Gastrocnemius medialis (tissue), 4 donors: ENCODE measurements around the gene GPR87. TPM values are rescaled to one million over a fixed set of nuclear protein-coding genes. Genes with fewer than 3 reads are reported as not detected.

Experiments
- ATAC-seq, 2 donors: fragments of 150-250 bp; one replicate each; pipeline ENCODE4 v1.9.1; 2016
- DNase-seq, 2 donors: peaks; one replicate each; pipeline ENCODE4 v3.0.0-alpha.2; 2019
- H3K27ac ChIP-seq, 4 donors: fragments of 200-600 bp; sonication (generic); 1 replicate in 1 of 4; 2 replicates in 3 of 4; pipeline ENCODE4 v1.5.1; 2016 to 2018; ENCODE audit warnings: mild to moderate bottlenecking in 2 of 4, moderate library complexity in 1 of 4
- H3K27me3 ChIP-seq, 3 donors: fragments of 200-600 bp; sonication (generic) in 2 of 3; 1 replicate in 1 of 3; 2 replicates in 2 of 3; pipeline versions ENCODE4 v1.5.1 to v1.6.0; 2016 to 2019; ENCODE audit warnings: mild to moderate bottlenecking in 1 of 3, moderate library complexity in 1 of 3
- H3K36me3 ChIP-seq, 2 donors: fragments of 200-600 bp; sonication (generic) in 1 of 2; one replicate each; pipeline ENCODE4 v1.5.1; 2017 to 2018
- H3K4me1 ChIP-seq, 2 donors: fragments of 200-600 bp; sonication (generic) in 1 of 2; one replicate each; pipeline ENCODE4 v1.5.1; 2016 to 2017; ENCODE audit warnings: mild to moderate bottlenecking in 2 of 2
- H3K4me3 ChIP-seq, 4 donors: fragments of 200-600 bp; sonication (generic) in 3 of 4; 1 replicate in 1 of 4; 2 replicates in 3 of 4; pipeline ENCODE4 v1.5.1; 2016 to 2019; ENCODE audit warnings: mild to moderate bottlenecking in 2 of 4
- H3K9me3 ChIP-seq, 3 donors: fragments of 200-600 bp; sonication (generic) in 2 of 3; 1 replicate in 1 of 3; 2 replicates in 2 of 3; pipeline ENCODE4 v1.5.1; 2016 to 2019
- CTCF ChIP-seq, 5 experiments: fragments of 450-650 bp in 3 of 5; fragments of 200-600 bp in 2 of 5; sonication (generic) in 2 of 5; IDR thresholded peaks in 4 of 5; conservative IDR thresholded peaks in 1 of 5; 1 replicate in 4 of 5; 2 replicates in 1 of 5; pipeline ENCODE4 v1.5.1; 2016 to 2019; ENCODE audit warnings: antibody characterized with exemption in 5 of 5, mild to moderate bottlenecking in 3 of 5, moderate library complexity in 3 of 5
- POLR2A ChIP-seq, 2 donors: fragments of 450-650 bp; IDR thresholded peaks; one replicate each; pipeline ENCODE4 v1.6.1; 2017; ENCODE audit warnings: antibody characterized with exemption in 2 of 2, mild to moderate bottlenecking in 2 of 2, moderate library complexity in 2 of 2
- in situ Hi-C, 4 donors: fragments of 200-750 bp; cut with MboI; loops; one replicate each; pipeline versions ENCODE4 v1.15.0 to v1.8.0; 2017; ENCODE audit warnings: low sequenced_read_pairs in 4 of 4
- intact Hi-C: fragments of 100-400 bp; cut with DNase I; formaldehyde crosslinking; loops from one replicate; pipeline ENCODE4 v1.15.1; 2023; ENCODE audit warnings: low total_unique reads
- total RNA-seq, 4 donors: library from RNA; depleted of rRNA; stranded (reverse); fragments of >200 nt; gene quantifications; one replicate each; pipeline versions ENCODE4 v1.1.0 to v1.2.3, GENCODE V29; 2016

GPR87 gene
- total RNA-seq, 4 donors from 2014 or later, result not detected

- Histone ChIP-seq H3K4me3 (no peak overlapping the region), H3K9me3 (no peaks in the 10 kb centered on the region), H3K36me3 (no peaks in the 10 kb centered on the region), H3K4me1 (no peaks in the 10 kb centered on the region), H3K27ac (no peak overlapping the region), H3K27me3 (no peaks in the 10 kb centered on the region)
- intact Hi-C loops (no loop called here), in situ Hi-C loops (no loop called here)
- DNase-seq, result no peak
- no peak for TF ChIP-seq CTCF (IDR thresholded peaks at IDR 0.05 in 4 of 5, conservative IDR thresholded peaks at IDR 0.05 in 1 of 5)
- TF ChIP-seq POLR2A (IDR thresholded peaks at IDR 0.05), result no peak
- no peak for ATAC-seq
These were observed 3.5 kb upstream of the GPR87 start for GRCh38 chr3:151320131-151320530.

- in situ Hi-C loops (no loop called here), intact Hi-C loops (no loop called here)
- no peak overlapping the region for H3K27ac ChIP-seq
- TF ChIP-seq CTCF (IDR thresholded peaks at IDR 0.05 in 4 of 5, conservative IDR thresholded peaks at IDR 0.05 in 1 of 5), result no peak
- no peak for TF ChIP-seq POLR2A (IDR thresholded peaks at IDR 0.05)
- DNase-seq, result no peak
- H3K4me3 ChIP-seq, result no peak overlapping the region
- H3K27me3 ChIP-seq, result no peaks in the 10 kb centered on the region
- no peak for ATAC-seq
- H3K36me3 ChIP-seq, result no peaks in the 10 kb centered on the region
- no peaks in the 10 kb centered on the region for H3K9me3 ChIP-seq
- no peaks in the 10 kb centered on the region for H3K4me1 ChIP-seq
These were observed 3.0 kb upstream of the GPR87 start for GRCh38 chr3:151319628-151320027.

GRCh38 chr3:151318991-151319390, 2.4 kb upstream of the GPR87 start:
- no peak for DNase-seq
- no peak for TF ChIP-seq POLR2A (IDR thresholded peaks at IDR 0.05)
- TF ChIP-seq CTCF (IDR thresholded peaks at IDR 0.05 in 4 of 5, conservative IDR thresholded peaks at IDR 0.05 in 1 of 5), result no peak
- Histone ChIP-seq H3K4me1 (no peaks in the 10 kb centered on the region), H3K27ac (no peak overlapping the region), H3K27me3 (no peaks in the 10 kb centered on the region), H3K36me3 (no peaks in the 10 kb centered on the region), H3K4me3 (no peak overlapping the region), H3K9me3 (no peaks in the 10 kb centered on the region)
- ATAC-seq, result no peak
- in situ Hi-C loops, result no loop called here
- intact Hi-C loops, result no loop called here

- Histone ChIP-seq H3K27me3 (no peaks in the 10 kb centered on the region), H3K4me1 (no peaks in the 10 kb centered on the region), H3K36me3 (no peaks in the 10 kb centered on the region), H3K9me3 (no peaks in the 10 kb centered on the region), H3K27ac (no peak overlapping the region), H3K4me3 (no peak overlapping the region)
- DNase-seq (no peak), ATAC-seq (no peak)
- TF ChIP-seq POLR2A (IDR thresholded peaks at IDR 0.05), result no peak
- TF ChIP-seq CTCF (IDR thresholded peaks at IDR 0.05 in 4 of 5, conservative IDR thresholded peaks at IDR 0.05 in 1 of 5), result no peak
- in situ Hi-C loops, result no loop called here
- intact Hi-C loops, result no loop called here
These were observed 1.7 kb upstream of the GPR87 start for GRCh38 chr3:151318313-151318712.

- intact Hi-C loops, result no loop called here
- in situ Hi-C loops, result no loop called here
- Histone ChIP-seq H3K27me3 (no peaks in the 10 kb centered on the region), H3K9me3 (no peaks in the 10 kb centered on the region), H3K27ac (no peak overlapping the region), H3K4me1 (no peaks in the 10 kb centered on the region), H3K4me3 (no peak overlapping the region), H3K36me3 (no peaks in the 10 kb centered on the region)
- no peak for ATAC-seq
- no peak for TF ChIP-seq CTCF (IDR thresholded peaks at IDR 0.05 in 4 of 5, conservative IDR thresholded peaks at IDR 0.05 in 1 of 5)
- no peak for TF ChIP-seq POLR2A (IDR thresholded peaks at IDR 0.05)
- DNase-seq, result no peak
These were observed 774 bp downstream of the GPR87 start for GRCh38 chr3:151315846-151316245.
